ENCODE measurements around the gene MCOLN2.

Gene MCOLN2

DNA sequence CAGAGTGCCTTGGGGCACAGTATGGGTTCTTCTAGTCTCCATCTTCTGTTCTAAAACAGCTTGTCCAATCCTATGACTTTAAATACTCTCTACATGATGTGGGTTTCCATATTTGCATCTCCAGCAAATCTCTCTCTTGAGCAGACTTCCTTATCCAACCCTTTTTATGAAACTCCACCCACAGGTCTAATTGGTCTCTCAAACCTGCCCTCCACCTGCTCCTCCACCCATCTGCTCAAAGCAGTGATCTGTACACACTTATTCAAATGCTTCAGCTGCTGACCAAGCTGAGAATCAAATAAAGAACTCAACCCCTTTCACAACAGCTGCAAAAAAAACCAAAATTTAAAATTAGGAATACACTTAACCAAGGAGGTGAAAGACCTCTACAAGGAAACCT lies 11.5 kb downstream of the MCOLN2 start:
- DNase-seq (ENCODE audit: low read depth in 3 of 3): no peak

GRCh38 chr1:84982395-84982794 lies 14.5 kb downstream of the MCOLN2 start:
- DNase-seq (ENCODE audit: low read depth in 3 of 3): no peak

DNA sequence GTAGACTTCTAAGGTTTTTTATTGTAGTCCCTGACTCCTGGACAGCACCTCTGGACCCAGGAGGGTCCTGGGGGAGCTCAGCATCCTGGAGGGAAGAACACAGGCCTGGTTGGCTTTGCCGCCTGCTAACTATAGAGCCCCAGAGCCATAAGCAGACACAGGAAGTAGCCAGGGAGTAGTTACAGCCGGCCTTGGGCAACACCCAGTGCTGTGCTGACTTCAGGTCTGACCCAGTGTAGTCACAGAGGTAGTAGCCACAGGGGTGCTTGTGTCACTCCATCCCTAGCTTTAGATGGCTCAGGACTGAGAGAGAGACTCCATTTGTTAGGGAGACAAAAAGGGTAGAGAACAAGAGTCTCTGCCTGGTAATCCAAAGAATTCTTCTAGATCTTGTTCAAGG lies 21.9 kb downstream of the MCOLN2 start:
- DNase-seq (ENCODE audit: low read depth in 3 of 3): no peak

- no peak for DNase-seq (ENCODE audit: low read depth in 3 of 3)
Observed at GRCh38 chr1:84973498-84974334, 23.2 kb downstream of the MCOLN2 start.

- DNase-seq (ENCODE audit: low read depth in 3 of 3): no peak
Observed at GRCh38 chr1:84972377-84972987, 24.4 kb downstream of the MCOLN2 start.

DNA sequence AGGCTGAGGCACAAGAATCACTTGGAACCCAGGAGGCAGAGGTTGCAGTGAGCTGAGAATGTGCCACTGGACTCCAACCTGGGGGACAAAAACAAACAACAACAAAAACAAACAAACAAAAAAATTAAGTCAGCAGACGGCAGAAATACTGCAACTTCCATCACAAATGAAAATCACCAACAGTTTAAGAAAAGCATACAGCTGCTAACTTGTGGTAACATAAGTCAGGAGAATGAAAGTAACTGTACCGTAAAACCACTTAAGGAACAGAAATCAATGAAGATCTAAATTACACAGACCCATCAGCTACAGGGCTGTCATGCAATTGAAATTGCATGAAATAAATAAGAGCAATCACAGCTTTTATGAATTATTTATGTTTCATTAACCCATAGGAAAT lies 25.0 kb downstream of the MCOLN2 start:
- DNase-seq (ENCODE audit: low read depth in 3 of 3): no peak

- DNase-seq (ENCODE audit: low read depth in 3 of 3): no peak
Observed at GRCh38 chr1:84969489-84970250, 27.2 kb downstream of the MCOLN2 start.

- no peak for DNase-seq (ENCODE audit: low read depth in 3 of 3)
Observed at GRCh38 chr1:84968865-84969264, 28.0 kb downstream of the MCOLN2 start.

DNA sequence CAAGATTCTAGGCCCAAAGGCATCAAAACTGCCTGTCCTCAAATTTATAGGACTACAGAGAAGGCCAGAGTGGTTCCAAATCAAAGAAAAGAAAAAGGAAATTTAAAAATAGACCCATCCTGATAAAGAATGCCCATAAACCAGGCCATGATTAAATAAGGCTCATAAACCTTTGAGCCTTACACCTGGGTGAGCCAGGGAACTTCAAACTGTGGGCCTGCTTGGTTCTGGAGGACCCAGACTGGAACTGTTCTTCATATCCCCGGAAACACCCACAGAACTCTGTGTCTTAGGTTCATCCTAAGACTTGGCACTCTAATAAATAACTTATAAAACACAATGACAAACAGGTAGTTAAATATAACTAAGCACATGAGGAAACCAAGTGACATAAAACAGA lies 28.8 kb downstream of the MCOLN2 start:
- no peak for DNase-seq (ENCODE audit: low read depth in 3 of 3)

GRCh38 chr1:84967666-84968065 lies 29.2 kb downstream of the MCOLN2 start:
- no peak for DNase-seq (ENCODE audit: low read depth in 3 of 3)

DNA sequence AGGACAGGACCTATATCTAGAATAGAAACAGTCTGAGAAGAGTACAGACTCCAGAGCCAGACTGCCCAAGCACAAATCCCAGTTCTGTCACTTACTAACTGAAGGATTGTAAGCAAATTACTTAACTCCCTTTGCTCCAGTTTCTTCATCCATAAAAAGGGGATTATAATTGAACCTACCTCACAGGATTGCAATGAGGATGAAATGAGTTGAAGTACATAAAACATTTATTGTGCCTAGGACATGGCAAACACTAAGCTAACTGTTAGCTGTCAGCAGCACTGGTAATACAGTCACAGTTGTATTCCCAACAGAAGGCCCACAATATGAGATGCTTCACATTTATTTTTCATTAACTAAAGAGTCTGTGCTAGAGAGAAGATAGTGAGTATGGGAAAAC lies 33.9 kb downstream of the MCOLN2 start:
- no peak for DNase-seq (ENCODE audit: low read depth in 3 of 3)

DNA sequence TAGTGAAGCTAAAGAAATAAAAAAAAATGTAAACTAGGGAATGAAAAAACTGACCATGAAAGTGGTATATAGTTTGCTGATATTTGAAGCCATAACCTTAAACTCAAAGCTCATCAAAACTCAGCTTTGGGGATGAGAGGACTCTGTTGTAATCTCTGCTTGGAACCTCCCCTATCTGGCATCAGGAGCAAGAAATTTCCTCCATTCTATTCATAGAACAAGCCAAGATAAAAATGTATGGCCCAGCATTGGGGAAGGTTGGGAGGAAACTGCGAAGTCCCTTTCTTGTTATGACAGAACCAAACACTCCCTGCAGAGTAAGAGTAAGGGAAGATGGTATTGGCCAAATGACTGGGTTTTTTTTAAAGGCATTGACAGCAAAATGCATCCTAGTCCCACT lies 35.6 kb downstream of the MCOLN2 start:
- no peak for DNase-seq (ENCODE audit: low read depth in 3 of 3)

- no peak for DNase-seq (ENCODE audit: low read depth in 3 of 3)
Observed at GRCh38 chr1:84960371-84960770, 36.5 kb downstream of the MCOLN2 start.

GRCh38 chr1:84959294-84959693 lies 37.6 kb downstream of the MCOLN2 start:
- no peak for DNase-seq (ENCODE audit: low read depth in 3 of 3)

- DNase-seq (ENCODE audit: low read depth in 3 of 3): no peak
Observed at GRCh38 chr1:84957966-84958365, 38.9 kb downstream of the MCOLN2 start.

GRCh38 chr1:84956655-84957054 lies 40.3 kb downstream of the MCOLN2 start:
- no peak for DNase-seq (ENCODE audit: low read depth in 3 of 3)

GRCh38 chr1:84956097-84956496 lies 40.8 kb downstream of the MCOLN2 start:
- no peak for DNase-seq (ENCODE audit: low read depth in 3 of 3)

GRCh38 chr1:84949664-84950063 lies 47.2 kb downstream of the MCOLN2 start:
- no peak for DNase-seq (ENCODE audit: low read depth in 3 of 3)

DNA sequence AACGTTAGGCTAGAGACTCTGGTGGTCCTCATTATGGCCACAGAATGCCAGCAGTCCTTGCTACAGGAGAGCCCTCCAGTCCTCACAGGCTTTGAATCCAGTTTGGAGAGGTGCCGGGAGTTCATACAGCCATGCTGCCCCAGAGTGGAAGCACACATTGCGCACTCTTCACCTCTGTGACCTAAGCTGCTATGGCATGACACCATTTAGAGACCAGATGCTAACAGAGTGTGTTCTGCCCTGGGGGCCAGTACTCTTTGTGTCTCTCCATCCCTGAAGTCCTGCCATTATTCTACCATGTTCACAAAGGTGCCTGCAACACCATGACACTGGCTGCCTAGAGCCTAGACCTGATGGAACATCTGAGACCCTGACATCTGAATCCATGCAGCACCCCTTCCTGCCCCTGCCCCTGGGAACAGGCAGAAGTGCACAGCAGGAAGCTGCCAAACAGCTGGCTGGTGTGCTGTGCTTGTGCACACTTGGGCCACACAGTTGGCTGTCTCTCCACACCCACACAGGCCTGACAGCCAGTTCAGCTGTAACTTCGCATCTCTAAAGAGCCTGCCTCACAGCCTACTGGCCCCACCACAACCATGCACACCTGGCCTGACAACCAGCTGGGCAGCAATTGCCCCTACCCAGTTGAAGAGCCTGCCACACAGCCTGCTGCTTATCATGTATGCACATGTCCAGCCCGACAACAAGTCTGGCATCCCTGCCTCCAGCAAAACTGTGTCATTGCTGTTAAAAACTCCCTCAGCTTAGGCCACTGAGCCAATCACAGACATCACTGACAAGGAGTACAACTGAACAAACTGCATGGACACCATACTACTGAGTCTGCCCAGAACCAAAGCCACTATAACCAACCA lies 49.1 kb downstream of the MCOLN2 start:
- DNase-seq (ENCODE audit: low read depth in 3 of 3): no peak

GRCh38 chr1:84946631-84947030 lies 50.3 kb downstream of the MCOLN2 start:
- no peak for DNase-seq (ENCODE audit: low read depth in 3 of 3)

GRCh38 chr1:84944767-84945486 lies 52.0 kb downstream of the MCOLN2 start:
- DNase-seq (ENCODE audit: low read depth in 3 of 3): peak in 2 of 3 experiments; percentile 31 to 62
